Stimulated activated CD4-positive, alpha-beta T cell treated with anti-CD3 and anti-CD28 coated beads, Interleukin-1b, Interleukin-23, amount 100 ng/mL, for 24 hours (primary cell): ENCODE data around the gene GPR119.
"Not testable (repeated sequence)": the region's sequence is repeated elsewhere in the genome, so short reads cannot be mapped to it uniquely, and the experiment has no call there.

Experiments
- DNase-seq, 4 experiments: peaks; one replicate each; pipeline ENCODE4 v3.0.0-alpha.2; 2020; ENCODE audit warnings: low read depth in 4 of 4, low spot score in 1 of 4

GPR119 gene

GRCh38 chrX:130339408-130340222, 45.9 kb downstream of the GPR119 start, which contains the start of gene SLC25A14:
Gene SLC25A14, plus strand, starts transcription at chrX:130339919. Its CDS starts 360 bp downstream, at chrX:130340279.
- DNase-seq, result peak; percentile 33 to 50 (median 40)

- DNase-seq, result not testable (repeated sequence)
These were observed 46.6 kb downstream of the GPR119 start for GRCh38 chrX:130338869-130339268.

GRCh38 chrX:130336531-130336930, 48.9 kb downstream of the GPR119 start:
- DNase-seq, result no peak
